ENCODE results near the gene VEGFD. TPM values are rescaled to one million over a fixed set of nuclear protein-coding genes. Genes with fewer than 3 reads are reported as not detected.

The VEGFD gene
- polyA plus RNA-seq, 2 of the 4 experiments (the other 2 are of a cell fraction): 0.57 to 1.8 TPM

- ChIA-PET CTCF (interaction anchor here (0.6 to 3.2 kb wide), 15 partner anchors 9 to 265 kb away, joined by 3 to 19 read pairs (median 6); partner anchors contain the start of genes ASB9 and PIR), POLR2A (no interaction called here)
- FAIRE-seq (peak; percentile 98), DNase-seq (ENCODE audit: low read depth in 1 of 2, low spot score in 1 of 2) (peak; percentile 25 to 33), ATAC-seq (peak; percentile 19 to 63; a peak in 3 of 6 replicates)
- peak; percentile 59 to 70 for TF ChIP-seq RAD21 (conservative IDR thresholded peaks at IDR 0.05 in 1 of 2, IDR thresholded peaks at IDR 0.05 in 1 of 2)
- TF ChIP-seq, protein P1, sequence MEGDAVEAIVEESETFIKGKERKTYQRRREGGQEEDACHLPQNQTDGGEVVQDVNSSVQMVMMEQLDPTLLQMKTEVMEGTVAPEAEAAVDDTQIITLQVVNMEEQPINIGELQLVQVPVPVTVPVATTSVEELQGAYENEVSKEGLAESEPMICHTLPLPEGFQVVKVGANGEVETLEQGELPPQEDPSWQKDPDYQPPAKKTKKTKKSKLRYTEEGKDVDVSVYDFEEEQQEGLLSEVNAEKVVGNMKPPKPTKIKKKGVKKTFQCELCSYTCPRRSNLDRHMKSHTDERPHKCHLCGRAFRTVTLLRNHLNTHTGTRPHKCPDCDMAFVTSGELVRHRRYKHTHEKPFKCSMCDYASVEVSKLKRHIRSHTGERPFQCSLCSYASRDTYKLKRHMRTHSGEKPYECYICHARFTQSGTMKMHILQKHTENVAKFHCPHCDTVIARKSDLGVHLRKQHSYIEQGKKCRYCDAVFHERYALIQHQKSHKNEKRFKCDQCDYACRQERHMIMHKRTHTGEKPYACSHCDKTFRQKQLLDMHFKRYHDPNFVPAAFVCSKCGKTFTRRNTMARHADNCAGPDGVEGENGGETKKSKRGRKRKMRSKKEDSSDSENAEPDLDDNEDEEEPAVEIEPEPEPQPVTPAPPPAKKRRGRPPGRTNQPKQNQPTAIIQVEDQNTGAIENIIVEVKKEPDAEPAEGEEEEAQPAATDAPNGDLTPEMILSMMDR (IDR thresholded peaks at IDR 0.05): peak; percentile 64
- TF ChIP-seq, protein P2, sequence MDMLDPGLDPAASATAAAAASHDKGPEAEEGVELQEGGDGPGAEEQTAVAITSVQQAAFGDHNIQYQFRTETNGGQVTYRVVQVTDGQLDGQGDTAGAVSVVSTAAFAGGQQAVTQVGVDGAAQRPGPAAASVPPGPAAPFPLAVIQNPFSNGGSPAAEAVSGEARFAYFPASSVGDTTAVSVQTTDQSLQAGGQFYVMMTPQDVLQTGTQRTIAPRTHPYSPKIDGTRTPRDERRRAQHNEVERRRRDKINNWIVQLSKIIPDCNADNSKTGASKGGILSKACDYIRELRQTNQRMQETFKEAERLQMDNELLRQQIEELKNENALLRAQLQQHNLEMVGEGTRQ (IDR thresholded peaks at IDR 0.05): no peak
- TF ChIP-seq PHF8 (IDR thresholded peaks at IDR 0.05; ENCODE audit: borderline replicate concordance, low read depth): no peak
- TF ChIP-seq, protein P3, sequence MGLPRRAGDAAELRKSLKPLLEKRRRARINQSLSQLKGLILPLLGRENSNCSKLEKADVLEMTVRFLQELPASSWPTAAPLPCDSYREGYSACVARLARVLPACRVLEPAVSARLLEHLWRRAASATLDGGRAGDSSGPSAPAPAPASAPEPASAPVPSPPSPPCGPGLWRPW (IDR thresholded peaks at IDR 0.05): no peak
- TF ChIP-seq SMC3 (IDR thresholded peaks at IDR 0.05): peak; percentile 61
- Histone ChIP-seq H3K27ac (peak overlapping the region; percentile 58 to 77), H3K9me3 (no peaks in the 10 kb centered on the region), H3K4me3 (no peak overlapping the region), H3K4me1 (peaks cover 14% of the 10 kb centered on the region), H3K4me2 (peak overlapping the region; percentile 78)
- WGBS (ENCODE audit: missing lambda C conversion rate): 10% methylated on average over 4 of the region's 4 CpGs
Measured at GRCh38 chrX:15299941-15300851, 84.0 kb downstream of the VEGFD start.

- CTCF ChIA-PET: interaction anchor here (0.6 to 3.2 kb wide), 5 partner anchors 17 to 194 kb away, joined by 3 to 19 read pairs (median 4); partner anchors contain the start of genes PIGA and PIR
- no peak for ATAC-seq
Measured at GRCh38 chrX:15298780-15299179, 85.4 kb downstream of the VEGFD start.

DNA sequence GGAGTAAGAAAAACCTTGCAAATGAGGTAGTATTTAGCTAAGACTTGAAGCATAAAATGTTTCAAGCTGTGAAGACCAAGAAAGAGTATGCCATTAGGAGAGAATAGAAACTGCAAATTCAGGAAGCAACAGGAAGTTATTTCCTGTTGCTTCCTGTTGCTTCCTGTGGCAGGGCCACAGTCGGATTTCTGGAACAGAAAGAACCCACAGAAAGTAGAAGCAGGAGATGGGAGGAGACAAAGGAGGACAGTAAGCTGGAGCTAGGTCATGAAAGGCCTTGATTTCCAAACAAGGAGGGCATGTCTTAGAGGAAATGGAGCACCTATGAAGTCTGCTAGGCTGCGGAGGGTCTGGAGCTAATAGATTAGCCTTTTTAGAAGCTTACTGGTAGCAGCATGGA, 86.0 kb downstream of the VEGFD start:
- no peak overlapping the region for H3K4me3 ChIP-seq
- TF ChIP-seq EHMT2 (IDR thresholded peaks at IDR 0.05; ENCODE audit: low read depth): no peak
- no peak for TF ChIP-seq KDM5A (IDR thresholded peaks at IDR 0.05)
- TF ChIP-seq, protein P4, sequence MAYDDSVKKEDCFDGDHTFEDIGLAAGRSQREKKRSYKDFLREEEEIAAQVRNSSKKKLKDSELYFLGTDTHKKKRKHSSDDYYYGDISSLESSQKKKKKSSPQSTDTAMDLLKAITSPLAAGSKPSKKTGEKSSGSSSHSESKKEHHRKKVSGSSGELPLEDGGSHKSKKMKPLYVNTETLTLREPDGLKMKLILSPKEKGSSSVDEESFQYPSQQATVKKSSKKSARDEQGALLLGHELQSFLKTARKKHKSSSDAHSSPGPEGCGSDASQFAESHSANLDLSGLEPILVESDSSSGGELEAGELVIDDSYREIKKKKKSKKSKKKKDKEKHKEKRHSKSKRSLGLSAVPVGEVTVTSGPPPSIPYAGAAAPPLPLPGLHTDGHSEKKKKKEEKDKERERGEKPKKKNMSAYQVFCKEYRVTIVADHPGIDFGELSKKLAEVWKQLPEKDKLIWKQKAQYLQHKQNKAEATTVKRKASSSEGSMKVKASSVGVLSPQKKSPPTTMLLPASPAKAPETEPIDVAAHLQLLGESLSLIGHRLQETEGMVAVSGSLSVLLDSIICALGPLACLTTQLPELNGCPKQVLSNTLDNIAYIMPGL (CRISPR knock-in tag; IDR thresholded peaks at IDR 0.05; ENCODE audit: borderline replicate concordance): no peak
- TF ChIP-seq JUNB (IDR thresholded peaks at IDR 0.05): no peak
- TF ChIP-seq POLR2A (IDR thresholded peaks at IDR 0.05; ENCODE audit: low read length): no peak
- TF ChIP-seq POLR2AphosphoS2 (conservative IDR thresholded peaks at IDR 0.05; ENCODE audit: low read length): no peak
- TF ChIP-seq ZC3H11A (IDR thresholded peaks at IDR 0.05): no peak
- TF ChIP-seq NFE2L2 (conservative IDR thresholded peaks at IDR 0.05; ENCODE audit: low read length): no peak
- TF ChIP-seq, protein P5, sequence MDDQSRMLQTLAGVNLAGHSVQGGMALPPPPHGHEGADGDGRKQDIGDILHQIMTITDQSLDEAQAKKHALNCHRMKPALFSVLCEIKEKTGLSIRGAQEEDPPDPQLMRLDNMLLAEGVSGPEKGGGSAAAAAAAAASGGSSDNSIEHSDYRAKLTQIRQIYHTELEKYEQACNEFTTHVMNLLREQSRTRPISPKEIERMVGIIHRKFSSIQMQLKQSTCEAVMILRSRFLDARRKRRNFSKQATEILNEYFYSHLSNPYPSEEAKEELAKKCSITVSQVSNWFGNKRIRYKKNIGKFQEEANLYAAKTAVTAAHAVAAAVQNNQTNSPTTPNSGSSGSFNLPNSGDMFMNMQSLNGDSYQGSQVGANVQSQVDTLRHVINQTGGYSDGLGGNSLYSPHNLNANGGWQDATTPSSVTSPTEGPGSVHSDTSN (IDR thresholded peaks at IDR 0.05): no peak
- no peak for TF ChIP-seq ATOH8 (CRISPR knock-in tag; IDR thresholded peaks at IDR 0.05; ENCODE audit: low read depth)
- CTCF ChIA-PET: interaction anchor here (1.1 to 3.2 kb wide), 2 partner anchors 34 to 37 kb away, joined by 3 to 19 read pairs; partner anchors contain the start of gene PIGA
- ATAC-seq (no peak), FAIRE-seq (peak; percentile 86), DNase-seq (ENCODE audit: low read depth in 1 of 2, low spot score in 1 of 2) (no peak)
- no peak overlapping the region for H3K4me2 ChIP-seq
- POLR2A ChIA-PET: no interaction called here
- 88% methylated on average over 2 of the region's 2 CpGs for WGBS (ENCODE audit: missing lambda C conversion rate)
- no peaks in the 10 kb centered on the region for H3K9me3 ChIP-seq
- H3K27ac ChIP-seq: peak overlapping the region in 1 of 2 experiments; percentile 33; a peak in 1 of 6 replicates
- peaks cover 14% of the 10 kb centered on the region for H3K4me1 ChIP-seq

More at GRCh38 chrX:15298780-15299179, 85.4 kb downstream of the VEGFD start:
- 0 out of 6 replicates have a peak overlapping the region, but pooled peaks of 1 of the 2 experiments have one; percentile 34 for H3K27ac ChIP-seq
- H3K4me1 ChIP-seq: peaks cover 14% of the 10 kb centered on the region
- POLR2A ChIA-PET: no interaction called here
- H3K4me3 ChIP-seq: no peak overlapping the region
- H3K4me2 ChIP-seq: no peak overlapping the region
- DNase-seq (ENCODE audit: low read depth in 1 of 2, low spot score in 1 of 2) (no peak), FAIRE-seq (peak; percentile 74)
- no peaks in the 10 kb centered on the region for H3K9me3 ChIP-seq
- 90% methylated on average over 3 of the region's 3 CpGs for WGBS (ENCODE audit: missing lambda C conversion rate)
- TF ChIP-seq ATOH8 (CRISPR knock-in tag; IDR thresholded peaks at IDR 0.05; ENCODE audit: low read depth): no peak
